GM23248 (cell line): ENCODE measurements around the gene XKR8. TPM values are rescaled to one million over a fixed set of nuclear protein-coding genes. Genes with fewer than 3 reads are reported as not detected.
A peak's percentile ranks its signal among the peaks of the same experiment; 100 is the strongest.
"Not testable (repeated sequence)": the region's sequence is repeated elsewhere in the genome, so short reads cannot be mapped to it uniquely, and the experiment has no call there.

Experiments
- DNase-seq: peaks from one replicate; pipeline ENCODE4 v3.0.0-alpha.2; 2015
- H2AFZ ChIP-seq: fragments of 200-600 bp; sonication (generic); 2 replicates; pipeline ENCODE4 v1.6.1; 2016; ENCODE audit warnings: antibody characterized with exemption
- H3F3A ChIP-seq: fragments of 200-600 bp; sonication (generic); 2 replicates; pipeline ENCODE4 v1.6.1; 2016; ENCODE audit warnings: mild to moderate bottlenecking, antibody characterized with exemption, mixed run types; ENCODE audit not compliant: insufficient read depth
- H3K27ac ChIP-seq: fragments of 200-600 bp; sonication (generic); 2 replicates; pipeline ENCODE4 v1.5.1; 2016; ENCODE audit warnings: mild to moderate bottlenecking
- H3K27me3 ChIP-seq: fragments of 200-600 bp; sonication (generic); replicated peaks from 2 replicates; pipeline ENCODE4 v1.6.1; 2016; ENCODE audit warnings: mild to moderate bottlenecking; ENCODE audit not compliant: insufficient read depth
- H3K36me3 ChIP-seq: fragments of 200-600 bp; sonication (generic); 2 replicates; pipeline ENCODE4 v1.6.1; 2016; ENCODE audit warnings: low read depth, mild to moderate bottlenecking
- H3K4me1 ChIP-seq: fragments of 200-600 bp; sonication (generic); 2 replicates; pipeline ENCODE4 v1.6.1; 2016; ENCODE audit warnings: mild to moderate bottlenecking; ENCODE audit not compliant: insufficient read depth
- H3K4me2 ChIP-seq: fragments of 200-600 bp; sonication (generic); one replicate; pipeline ENCODE4 v1.6.1; 2016; ENCODE audit warnings: mild to moderate bottlenecking; ENCODE audit not compliant: unreplicated experiment
- H3K4me3 ChIP-seq: fragments of 200-600 bp; sonication (generic); 2 replicates; pipeline ENCODE4 v1.5.1; 2016; ENCODE audit warnings: mild to moderate bottlenecking
- H3K79me2 ChIP-seq: fragments of 200-600 bp; sonication (generic); 2 replicates; pipeline ENCODE4 v1.6.1; 2016; ENCODE audit warnings: mild to moderate bottlenecking; ENCODE audit not compliant: insufficient read depth
- H3K9ac ChIP-seq: fragments of 200-600 bp; sonication (generic); 2 replicates; pipeline ENCODE4 v1.6.1; 2016; ENCODE audit warnings: mild to moderate bottlenecking
- H3K9me2 ChIP-seq: fragments of 200-600 bp; sonication (generic); 2 replicates; pipeline ENCODE4 v1.6.1; 2016; ENCODE audit warnings: mixed run types, mild to moderate bottlenecking, moderate library complexity; ENCODE audit not compliant: insufficient read depth
- H3K9me3 ChIP-seq: fragments of 200-600 bp; sonication (generic); one replicate; pipeline ENCODE4 v1.6.1; 2017; ENCODE audit warnings: low read depth
- H4K20me1 ChIP-seq: fragments of 200-600 bp; sonication (generic); 2 replicates; pipeline ENCODE4 v1.6.0; 2016; ENCODE audit not compliant: insufficient read depth
- EZH2 ChIP-seq: fragments of 200-600 bp; sonication (generic); IDR thresholded peaks from 2 replicates; pipeline ENCODE4 v1.6.1; 2018; ENCODE audit warnings: antibody characterized with exemption, mild to moderate bottlenecking; ENCODE audit not compliant: insufficient read depth, poor library complexity, severe bottlenecking
- EZH2phosphoT487 ChIP-seq: fragments of 200-600 bp; sonication (generic); IDR thresholded peaks from 2 replicates; pipeline ENCODE4 v1.6.1; 2018; ENCODE audit warnings: antibody characterized with exemption, moderate library complexity, mild to moderate bottlenecking, low read depth; ENCODE audit not compliant: insufficient read depth
- WGBS, 2 experiments: methylation state at CpG; one replicate each; pipeline ENCODE4 v1.1.6; 2015 to 2017; ENCODE audit warnings: low lambda C conversion rate in 2 of 2, low coverage in 1 of 2; ENCODE audit errors: missing lambda C conversion rate in 2 of 2; 5-methylcytosine and 5-hydroxymethylcytosine counted together
- in situ Hi-C: fragments of 300-500 bp; cut with MboI; formaldehyde crosslinking; loops from 2 replicates; pipeline ENCODE4 v1.15.0; 2020
- polyA plus RNA-seq: library from polyadenylated mRNA; unstranded; fragments of >200 nt; fragmentation: Nextera tagmentation; extraction: Ambion mirVana; gene quantifications from 2 replicates; pipeline ENCODE4 v1.2.1, GENCODE V29; 2016
- total RNA-seq: library from RNA; depleted of rRNA; stranded (reverse); fragments of >200 nt; shearing (Covaris generic); gene quantifications from 2 replicates; pipeline ENCODE4 v1.2.3, GENCODE V29; 2014

The XKR8 gene
- total and polyA plus RNA-seq, 2 experiments from 2014 or later = 5.0 to 8.9 TPM

GRCh38 chr1:27993241-27993640, 33.5 kb downstream of the XKR8 start:
- in situ Hi-C loops = no loop called here
- Histone ChIP-seq H3F3A (no peaks in the 10 kb centered on the region), H2AFZ (no peak overlapping the region), H3K4me3 (no peak overlapping the region), H3K79me2 (no peaks in the 10 kb centered on the region), H3K27me3 (no peaks in the 10 kb centered on the region), H3K27ac (no peak overlapping the region), H3K9ac (no peak overlapping the region), H3K9me2 (no peaks in the 10 kb centered on the region), H3K9me3 (no peaks in the 10 kb centered on the region), H3K4me2 (no peak overlapping the region), H3K36me3 (peaks cover 56% of the 10 kb centered on the region), H3K4me1 (no peaks in the 10 kb centered on the region), H4K20me1 (no peaks in the 10 kb centered on the region)
- 77 to 80% methylated on average over 3 of the region's 3 CpGs for WGBS, 2 experiments
- TF ChIP-seq EZH2 = no peak
- no peak for TF ChIP-seq EZH2phosphoT487
- no peak for DNase-seq

- no peak overlapping the region for H2AFZ ChIP-seq
- H3K27ac ChIP-seq = no peak overlapping the region
- H3K4me3 ChIP-seq = no peak overlapping the region
- in situ Hi-C loops = no loop called here
- H3K9me3 ChIP-seq = no peaks in the 10 kb centered on the region
- TF ChIP-seq EZH2 (no peak), EZH2phosphoT487 (no peak)
- no peak for DNase-seq
- H4K20me1 ChIP-seq = no peaks in the 10 kb centered on the region
- no peak overlapping the region for H3K9ac ChIP-seq
- no peaks in the 10 kb centered on the region for H3F3A ChIP-seq
- H3K4me1 ChIP-seq = no peaks in the 10 kb centered on the region
- H3K79me2 ChIP-seq = no peaks in the 10 kb centered on the region
- no peak overlapping the region for H3K4me2 ChIP-seq
- WGBS, 2 experiments = 0 to 20% methylated on average over 1 of the region's 1 CpG
- H3K9me2 ChIP-seq = no peaks in the 10 kb centered on the region
- H3K36me3 ChIP-seq = peaks cover 53% of the 10 kb centered on the region
- no peaks in the 10 kb centered on the region for H3K27me3 ChIP-seq
Observed at GRCh38 chr1:27994060-27994459, 34.3 kb downstream of the XKR8 start.

- H3F3A ChIP-seq, H3K4me1 ChIP-seq, H3K27ac ChIP-seq, H4K20me1 ChIP-seq, H3K9me3 ChIP-seq, in situ Hi-C loops, DNase-seq, H2AFZ ChIP-seq, H3K9me2 ChIP-seq, H3K27me3 ChIP-seq, H3K4me2 ChIP-seq, H3K9ac ChIP-seq, H3K4me3 ChIP-seq, H3K79me2 ChIP-seq: not testable (repeated sequence)
- peaks cover 49% of the 10 kb centered on the region for H3K36me3 ChIP-seq
- WGBS, 2 experiments = 99 to 100% methylated on average over 6 of the region's 6 CpGs
Observed at GRCh38 chr1:27994526-27994925, 34.8 kb downstream of the XKR8 start.

- Histone ChIP-seq H3K4me1 (no peaks in the 10 kb centered on the region), H3K27ac (no peak overlapping the region), H3K9me3 (no peaks in the 10 kb centered on the region), H3K27me3 (no peaks in the 10 kb centered on the region), H3K36me3 (peaks cover 24% of the 10 kb centered on the region), H3K79me2 (no peaks in the 10 kb centered on the region), H3K9me2 (no peaks in the 10 kb centered on the region), H2AFZ (no peak overlapping the region), H4K20me1 (no peaks in the 10 kb centered on the region), H3K4me3 (no peak overlapping the region), H3K4me2 (no peak overlapping the region), H3F3A (no peaks in the 10 kb centered on the region), H3K9ac (no peak overlapping the region)
- WGBS, 2 experiments = 90 to 100% methylated on average over 1 of the region's 1 CpG
- TF ChIP-seq EZH2phosphoT487 (no peak), EZH2 (no peak)
- in situ Hi-C loops = no loop called here
- DNase-seq = peak; percentile 26
Observed at GRCh38 chr1:27999055-27999454, 39.3 kb downstream of the XKR8 start.

GRCh38 chr1:28002600-28002999, 42.8 kb downstream of the XKR8 start:
- WGBS, 2 experiments = 99% methylated on average over 10 of the region's 10 CpGs
- no peak overlapping the region for H3K9ac ChIP-seq
- H3K27me3 ChIP-seq = no peaks in the 10 kb centered on the region

GRCh38 chr1:28003117-28003516, 43.3 kb downstream of the XKR8 start:
- DNase-seq, H4K20me1 ChIP-seq, H3F3A ChIP-seq, H3K9me3 ChIP-seq, H3K27ac ChIP-seq, H3K4me1 ChIP-seq, H3K27me3 ChIP-seq, H2AFZ ChIP-seq, H3K4me2 ChIP-seq, H3K79me2 ChIP-seq, in situ Hi-C loops, H3K9ac ChIP-seq, H3K4me3 ChIP-seq, H3K9me2 ChIP-seq: not testable (repeated sequence)
- peaks cover 11% of the 10 kb centered on the region for H3K36me3 ChIP-seq
- 98% methylated on average over 8 of the region's 8 CpGs for WGBS, 2 experiments

More at GRCh38 chr1:28002600-28002999, 42.8 kb downstream of the XKR8 start:
- Histone ChIP-seq H3K9me2 (no peaks in the 10 kb centered on the region), H3K27ac (no peak overlapping the region), H3K4me1 (no peaks in the 10 kb centered on the region), H3K4me3 (no peak overlapping the region), H3K79me2 (no peaks in the 10 kb centered on the region), H4K20me1 (no peaks in the 10 kb centered on the region), H3K36me3 (peaks cover 16% of the 10 kb centered on the region), H3F3A (no peaks in the 10 kb centered on the region), H3K9me3 (no peaks in the 10 kb centered on the region), H3K4me2 (no peak overlapping the region), H2AFZ (no peak overlapping the region)
- TF ChIP-seq EZH2 (no peak), EZH2phosphoT487 (no peak)
- DNase-seq = no peak
- in situ Hi-C loops = no loop called here
